ENCODE data around the gene MUC2. TPM values are rescaled to one million over a fixed set of nuclear protein-coding genes. Genes with fewer than 3 reads are reported as not detected.

MUC2 gene
- total and polyA plus RNA-seq, 2 experiments from 2014 or later, result not detected

DNA sequence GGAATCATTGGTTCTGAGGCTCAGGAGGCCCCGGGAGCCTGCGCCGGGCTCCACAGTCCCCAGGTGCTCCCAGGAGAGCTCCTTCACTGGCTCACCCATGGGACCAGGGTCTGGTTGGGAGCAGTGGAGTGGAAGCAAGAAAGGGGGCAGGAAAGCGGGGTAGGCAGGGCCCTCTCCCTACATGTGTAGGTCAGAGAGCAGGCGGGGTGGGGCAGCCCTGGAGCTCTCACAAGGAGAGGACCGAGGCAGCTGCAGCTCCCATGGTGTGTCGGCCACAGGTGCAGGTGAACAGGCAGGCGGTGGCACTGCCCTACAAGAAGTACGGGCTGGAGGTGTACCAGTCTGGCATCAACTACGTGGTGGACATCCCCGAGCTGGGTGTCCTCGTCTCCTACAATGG, 28.3 kb downstream of the MUC2 start:
- no peaks in the 10 kb centered on the region for H3K4me1 ChIP-seq (ENCODE audit: insufficient read depth)
- H3K27ac Mint-ChIP-seq, result no peak overlapping the region
- no peaks in the 10 kb centered on the region for H3K4me1 Mint-ChIP-seq
- H3K36me3 Mint-ChIP-seq (ENCODE audit: low read depth), result no peaks in the 10 kb centered on the region
- DNase-seq (ENCODE audit: low spot score) (no peak), ATAC-seq (no peak)
- H4K20me1 ChIP-seq (replicated peaks; ENCODE audit: insufficient read depth), result no peaks in the 10 kb centered on the region
- no peak overlapping the region for H3K4me3 ChIP-seq
- no peak overlapping the region for H3K27ac ChIP-seq (ENCODE audit: low read depth)
- H3K27me3 Mint-ChIP-seq (ENCODE audit: insufficient read depth, low read depth, poor library complexity), result peaks cover 4% of the 10 kb centered on the region
- H2AFZ ChIP-seq, result no peak overlapping the region
- no peaks in the 10 kb centered on the region for H3K79me2 ChIP-seq (replicated peaks; ENCODE audit: insufficient read depth)
- no peak overlapping the region for H3K4me3 Mint-ChIP-seq
- peaks cover 25% of the 10 kb centered on the region for H3K9me3 Mint-ChIP-seq
- no peaks in the 10 kb centered on the region for H3K27me3 ChIP-seq (ENCODE audit: insufficient read depth)
- H3K4me2 ChIP-seq, result no peak overlapping the region
- TF ChIP-seq REST (IDR thresholded peaks at IDR 0.05; ENCODE audit: unreplicated experiment) (no peak), EZH2 (IDR thresholded peaks at IDR 0.05; ENCODE audit: low read depth, unreplicated experiment) (no peak), CTCF (conservative IDR thresholded peaks at IDR 0.05; ENCODE audit: low read depth in 2 of 2) (no peak), ZNF331 (CRISPR knock-in tag; IDR thresholded peaks at IDR 0.05; ENCODE audit: low read depth) (no peak), ZNF462 (CRISPR knock-in tag; IDR thresholded peaks at IDR 0.05) (no peak), ZNF114 (CRISPR knock-in tag; IDR thresholded peaks at IDR 0.05) (no peak), EZH2phosphoT487 (IDR thresholded peaks at IDR 0.05; ENCODE audit: unreplicated experiment) (no peak), NANOG (IDR thresholded peaks at IDR 0.05; ENCODE audit: borderline replicate concordance) (no peak), STAT1 (IDR thresholded peaks at IDR 0.05; ENCODE audit: unreplicated experiment) (no peak), CREB1 (CRISPR knock-in tag; IDR thresholded peaks at IDR 0.05; ENCODE audit: low read depth) (no peak), JUNB (IDR thresholded peaks at IDR 0.05; ENCODE audit: unreplicated experiment) (no peak), POLR2AphosphoS5 (IDR thresholded peaks at IDR 0.05; ENCODE audit: low read depth) (no peak)
- TF ChIP-seq, protein P1, sequence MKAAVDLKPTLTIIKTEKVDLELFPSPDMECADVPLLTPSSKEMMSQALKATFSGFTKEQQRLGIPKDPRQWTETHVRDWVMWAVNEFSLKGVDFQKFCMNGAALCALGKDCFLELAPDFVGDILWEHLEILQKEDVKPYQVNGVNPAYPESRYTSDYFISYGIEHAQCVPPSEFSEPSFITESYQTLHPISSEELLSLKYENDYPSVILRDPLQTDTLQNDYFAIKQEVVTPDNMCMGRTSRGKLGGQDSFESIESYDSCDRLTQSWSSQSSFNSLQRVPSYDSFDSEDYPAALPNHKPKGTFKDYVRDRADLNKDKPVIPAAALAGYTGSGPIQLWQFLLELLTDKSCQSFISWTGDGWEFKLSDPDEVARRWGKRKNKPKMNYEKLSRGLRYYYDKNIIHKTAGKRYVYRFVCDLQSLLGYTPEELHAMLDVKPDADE (IDR thresholded peaks at IDR 0.05), result no peak
- H3K9me2 ChIP-seq (ENCODE audit: insufficient read depth), result no peaks in the 10 kb centered on the region
- H3F3A ChIP-seq (replicated peaks; ENCODE audit: low read depth), result no peaks in the 10 kb centered on the region
- H3K36me3 ChIP-seq (ENCODE audit: insufficient read depth), result no peaks in the 10 kb centered on the region
